Colonic mucosa (tissue), 4 donors: Measurements from ENCODE around the gene CNPY2. TPM values are rescaled to one million over a fixed set of nuclear protein-coding genes. Genes with fewer than 3 reads are reported as not detected.

ENCODE experiments used
- DNase-seq: peaks from one replicate; pipeline ENCODE4 v3.0.0-alpha.2; 2020
- H3K27ac ChIP-seq: fragments of 200-600 bp; one replicate; pipeline ENCODE4 v1.8.0; 2021
- H3K27me3 ChIP-seq: fragments of 200-600 bp; one replicate; pipeline ENCODE4 v1.8.0; 2021
- H3K36me3 ChIP-seq: fragments of 200-600 bp; one replicate; pipeline ENCODE4 v1.8.0; 2021
- H3K4me1 ChIP-seq: fragments of 200-600 bp; one replicate; pipeline ENCODE4 v1.8.0; 2021; ENCODE audit warnings: mild to moderate bottlenecking
- H3K4me3 ChIP-seq: fragments of 200-600 bp; one replicate; pipeline ENCODE4 v1.8.0; 2021
- H3K9ac ChIP-seq, 2 donors: one replicate each; pipeline ENCODE4 v1.7.0; 2013; ENCODE audit warnings: control low read depth in 2 of 2, low read depth in 2 of 2, low read length in 2 of 2
- H3K9me3 ChIP-seq: fragments of 200-600 bp; one replicate; pipeline ENCODE4 v1.8.0; 2021
- intact Hi-C: fragments of 100-400 bp; cut with DNase I; formaldehyde crosslinking; loops from one replicate; pipeline ENCODE4 v1.14.1; 2022
- total RNA-seq, 2 donors: library from RNA; stranded (reverse); fragmentation: NEBNext Ultra II Directional in 1 of 2; extraction: Animal tissue kit (Norgen Biotek cat#: 25700) in 1 of 2; gene quantifications; one replicate each; pipeline ENCODE4 v1.2.1, GENCODE V29; 2021
- TF ChIP-seq, protein P1 (sequence below): fragments of 200-600 bp; IDR thresholded peaks from one replicate; pipeline ENCODE4 v1.8.0; 2022; ENCODE audit warnings: antibody characterized with exemption, mild to moderate bottlenecking
- donor health status: healthy.
- donor health status: DM: no; HTN: no; CAD: no.
- donor health status: DM: no; HTN: no; CAD: no.

The CNPY2 gene
- total RNA-seq, 2 donors from 2014 or later: 76.8 to 144 TPM

DNA sequence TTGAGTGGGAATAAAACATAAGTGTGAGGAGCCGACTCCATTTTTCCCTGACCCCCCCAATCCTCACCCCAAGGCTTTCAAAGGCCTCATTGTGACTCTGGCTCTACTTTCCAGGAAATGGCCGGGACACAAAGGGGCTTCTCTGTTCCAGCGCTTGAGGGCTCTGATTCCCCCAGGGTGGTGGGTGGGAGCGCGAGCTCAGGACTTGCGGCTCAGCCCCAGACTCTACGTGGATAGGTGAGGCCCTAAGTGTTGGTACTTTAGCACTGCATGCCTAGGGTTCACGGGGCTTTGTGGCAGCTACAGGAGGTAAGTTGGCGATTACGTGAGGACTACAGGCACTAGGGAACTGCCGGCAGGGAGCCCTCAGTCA lies 553 bp downstream of the CNPY2 start:
- Histone ChIP-seq H3K9ac (peak overlapping the region; percentile 91 to 100), H3K4me1 (peaks cover 14% of the 10 kb centered on the region), H3K27ac (peak overlapping the region; percentile 88), H3K36me3 (peaks cover 8% of the 10 kb centered on the region), H3K27me3 (no peaks in the 10 kb centered on the region), H3K4me3 (peak overlapping the region; percentile 88), H3K9me3 (no peaks in the 10 kb centered on the region)
- intact Hi-C loops: no loop called here
- TF ChIP-seq, protein P1, sequence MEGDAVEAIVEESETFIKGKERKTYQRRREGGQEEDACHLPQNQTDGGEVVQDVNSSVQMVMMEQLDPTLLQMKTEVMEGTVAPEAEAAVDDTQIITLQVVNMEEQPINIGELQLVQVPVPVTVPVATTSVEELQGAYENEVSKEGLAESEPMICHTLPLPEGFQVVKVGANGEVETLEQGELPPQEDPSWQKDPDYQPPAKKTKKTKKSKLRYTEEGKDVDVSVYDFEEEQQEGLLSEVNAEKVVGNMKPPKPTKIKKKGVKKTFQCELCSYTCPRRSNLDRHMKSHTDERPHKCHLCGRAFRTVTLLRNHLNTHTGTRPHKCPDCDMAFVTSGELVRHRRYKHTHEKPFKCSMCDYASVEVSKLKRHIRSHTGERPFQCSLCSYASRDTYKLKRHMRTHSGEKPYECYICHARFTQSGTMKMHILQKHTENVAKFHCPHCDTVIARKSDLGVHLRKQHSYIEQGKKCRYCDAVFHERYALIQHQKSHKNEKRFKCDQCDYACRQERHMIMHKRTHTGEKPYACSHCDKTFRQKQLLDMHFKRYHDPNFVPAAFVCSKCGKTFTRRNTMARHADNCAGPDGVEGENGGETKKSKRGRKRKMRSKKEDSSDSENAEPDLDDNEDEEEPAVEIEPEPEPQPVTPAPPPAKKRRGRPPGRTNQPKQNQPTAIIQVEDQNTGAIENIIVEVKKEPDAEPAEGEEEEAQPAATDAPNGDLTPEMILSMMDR: no peak
- DNase-seq: peak; percentile 31

DNA sequence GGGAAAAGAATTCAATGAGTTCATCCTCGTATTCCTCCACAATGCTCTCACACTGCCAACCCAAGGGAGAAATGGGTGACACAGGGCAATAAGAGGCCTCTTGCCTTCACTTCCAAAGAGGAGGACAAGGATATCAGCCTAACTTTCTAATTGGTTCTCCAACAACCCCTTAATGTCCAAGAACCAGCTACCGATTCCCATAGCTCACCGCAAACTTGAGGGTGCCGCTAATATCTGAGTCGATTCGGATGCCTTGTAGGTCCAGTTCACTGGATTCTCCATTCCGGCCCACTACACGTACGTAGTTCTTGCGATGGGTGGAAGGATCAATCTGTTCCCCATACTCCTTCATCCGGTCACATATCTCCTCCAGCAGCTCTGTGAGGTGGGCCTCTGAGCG lies 4.8 kb downstream of the CNPY2 start:
- no peak overlapping the region for H3K27ac ChIP-seq
- H3K9me3 ChIP-seq: no peaks in the 10 kb centered on the region
- no peak overlapping the region for H3K4me3 ChIP-seq
- peaks cover 7% of the 10 kb centered on the region for H3K4me1 ChIP-seq
- H3K9ac ChIP-seq: no peak overlapping the region
- intact Hi-C loops: no loop called here
- no peak for DNase-seq
- peaks cover 8% of the 10 kb centered on the region for H3K36me3 ChIP-seq
- TF ChIP-seq, protein P1: no peak
- H3K27me3 ChIP-seq: no peaks in the 10 kb centered on the region

DNA sequence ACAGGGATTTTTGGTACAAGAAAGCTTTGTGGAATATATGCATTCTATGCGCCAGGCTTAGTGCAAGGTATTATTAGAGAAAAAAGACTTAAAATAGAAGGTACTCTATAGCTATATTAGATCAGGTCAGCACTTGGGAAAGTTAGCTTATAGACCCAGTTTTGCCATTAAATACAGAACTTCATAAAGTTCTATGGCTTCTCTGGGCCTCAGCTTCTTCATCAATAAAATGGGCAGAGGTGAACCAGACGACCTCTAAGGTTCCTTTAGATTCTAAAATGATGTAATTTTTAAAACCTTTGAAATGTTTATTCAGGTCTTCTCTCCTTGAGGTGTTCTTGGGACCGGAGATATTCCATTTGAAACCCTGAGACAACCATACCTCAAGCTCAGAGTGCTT lies 7.1 kb downstream of the CNPY2 start:
- Histone ChIP-seq H3K9ac (no peak overlapping the region), H3K27me3 (no peaks in the 10 kb centered on the region), H3K4me3 (no peak overlapping the region), H3K27ac (no peak overlapping the region), H3K36me3 (peaks cover 8% of the 10 kb centered on the region), H3K4me1 (no peaks in the 10 kb centered on the region), H3K9me3 (no peaks in the 10 kb centered on the region)
- intact Hi-C loops: no loop called here
- TF ChIP-seq, protein P1: no peak
- DNase-seq: no peak

DNA sequence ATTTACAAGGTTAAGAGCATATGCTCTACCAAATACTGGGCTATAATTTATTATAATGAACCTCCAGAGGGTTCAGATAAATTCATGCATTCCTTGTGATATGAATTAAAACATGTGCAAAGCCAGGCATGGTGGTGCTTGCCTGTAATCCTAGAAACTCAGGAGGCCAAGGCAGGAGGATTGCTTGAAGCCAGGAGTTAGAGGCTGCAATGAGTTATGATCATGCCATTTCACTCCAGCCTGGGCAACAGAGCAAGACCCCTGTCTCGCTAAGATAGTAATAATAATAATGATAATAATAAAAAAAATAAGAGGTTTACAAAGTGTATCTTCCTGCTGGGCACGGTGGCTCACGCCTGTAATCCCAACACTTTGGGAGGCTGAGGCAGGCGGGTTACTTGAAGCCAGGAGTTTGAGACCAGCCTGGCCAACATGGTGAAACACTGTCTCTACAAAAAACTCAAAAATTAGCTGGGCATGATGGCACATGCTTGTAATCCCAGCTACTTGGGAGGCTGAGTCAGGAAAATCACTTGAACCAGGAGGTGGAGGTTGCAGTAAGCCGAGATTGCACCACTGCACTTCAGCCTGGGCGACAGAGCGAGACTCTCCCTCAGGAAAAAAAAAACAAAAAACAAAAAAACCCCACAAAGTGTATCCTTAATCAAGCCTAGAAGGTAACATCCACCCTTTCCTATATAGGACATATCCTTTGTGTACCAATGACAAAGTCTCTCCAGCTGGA lies 8.4 kb downstream of the CNPY2 start:
- intact Hi-C loops: no loop called here
- H3K4me3 ChIP-seq: no peak overlapping the region
- H3K36me3 ChIP-seq: peaks cover 8% of the 10 kb centered on the region
- H3K9ac ChIP-seq: no peak overlapping the region
- no peaks in the 10 kb centered on the region for H3K27me3 ChIP-seq
- H3K9me3 ChIP-seq: no peaks in the 10 kb centered on the region
- TF ChIP-seq, protein P1: no peak
- H3K4me1 ChIP-seq: no peaks in the 10 kb centered on the region
- no peak overlapping the region for H3K27ac ChIP-seq
- no peak for DNase-seq

DNA sequence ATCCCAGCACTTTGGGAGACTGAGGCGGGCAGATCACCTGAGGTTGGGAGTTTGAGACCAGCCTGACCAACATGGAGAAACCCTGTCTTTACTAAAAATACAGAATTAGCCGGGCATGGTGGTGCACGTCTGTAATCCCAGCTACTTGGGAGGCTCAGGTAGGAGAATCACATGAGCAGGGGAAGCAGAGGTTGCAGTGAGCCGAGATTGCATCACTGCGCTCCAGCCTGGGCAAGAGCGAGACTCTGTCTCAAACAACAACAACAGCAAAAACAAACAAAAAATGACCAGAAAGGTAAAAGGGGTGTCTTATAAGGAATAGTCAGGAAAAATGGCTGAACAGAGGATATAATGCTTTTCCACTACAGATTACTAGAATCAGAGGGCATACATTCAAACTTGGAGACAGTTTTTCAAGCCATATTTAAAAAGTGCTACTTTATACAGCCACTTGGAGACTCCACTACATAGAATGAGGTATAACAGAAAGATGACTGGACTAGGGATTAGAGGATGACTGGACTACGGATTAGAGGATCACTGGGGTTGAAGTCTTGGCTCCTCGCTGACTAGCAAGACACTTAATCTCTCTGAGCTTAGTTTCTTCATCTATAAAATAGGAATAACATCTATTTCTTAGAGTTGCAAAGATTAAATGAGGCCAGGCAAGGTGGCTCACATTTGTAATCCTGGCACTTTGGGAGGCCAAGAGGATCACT lies 10.8 kb downstream of the CNPY2 start:
- Histone ChIP-seq H3K4me3 (no peak overlapping the region), H3K27ac (no peak overlapping the region), H3K27me3 (no peaks in the 10 kb centered on the region), H3K4me1 (peaks cover 2% of the 10 kb centered on the region), H3K36me3 (no peaks in the 10 kb centered on the region), H3K9ac (no peak overlapping the region), H3K9me3 (no peaks in the 10 kb centered on the region)
- intact Hi-C loops: no loop called here
- no peak for DNase-seq
- TF ChIP-seq, protein P1: no peak
